Fibroblast of lung (primary cell): ENCODE measurements around the gene CLDN14. TPM values are rescaled to one million over a fixed set of nuclear protein-coding genes. Genes with fewer than 3 reads are reported as not detected.

Experiments
- DNase-seq, 2 donors: peaks; one replicate each; pipeline versions ENCODE4 v3.0.0 to v3.0.0-alpha.2; 2010; ENCODE audit warnings: low read depth in 2 of 2
- H2AFZ ChIP-seq: 2 replicates; pipeline ENCODE4 v1.5.1; 2012; ENCODE audit warnings: low read length, control low read depth, inconsistent platforms
- H3K27ac ChIP-seq: 2 replicates; pipeline ENCODE4 v1.5.1; 2011; ENCODE audit warnings: low read length, control low read depth; ENCODE audit not compliant: insufficient read depth
- H3K27me3 ChIP-seq: 2 replicates; pipeline ENCODE4 v1.5.1; 2011; ENCODE audit warnings: mild to moderate bottlenecking, low read length; ENCODE audit not compliant: control insufficient read depth, insufficient read depth
- H3K36me3 ChIP-seq: 2 replicates; pipeline ENCODE4 v1.5.1; 2011; ENCODE audit warnings: low read length; ENCODE audit not compliant: control insufficient read depth, insufficient read depth
- H3K4me1 ChIP-seq: 2 replicates; pipeline ENCODE4 v1.5.1; 2011; ENCODE audit warnings: low read length; ENCODE audit not compliant: control insufficient read depth, insufficient read depth; ENCODE audit errors: extremely low read depth
- H3K4me2 ChIP-seq: 2 replicates; pipeline ENCODE4 v1.5.1; 2011; ENCODE audit warnings: low read length, control low read depth; ENCODE audit not compliant: insufficient read depth; ENCODE audit errors: extremely low read depth
- H3K4me3 ChIP-seq, 4 experiments: fragments of 200-600 bp in 1 of 4; sonication (generic) in 1 of 4; replicated peaks in 1 of 4; 2 replicates each; pipeline ENCODE4 v1.5.1; 2011 to 2016; ENCODE audit warnings: low read length in 4 of 4, low read depth in 3 of 4, mild to moderate bottlenecking in 3 of 4, control low read depth in 2 of 4, inconsistent platforms in 1 of 4, mixed read lengths in 1 of 4; ENCODE audit not compliant: insufficient read depth in 1 of 4; ENCODE audit errors: control extremely low read depth in 1 of 4
- H3K79me2 ChIP-seq: 2 replicates; pipeline ENCODE4 v1.5.1; 2012; ENCODE audit warnings: mild to moderate bottlenecking, low read length, inconsistent platforms; ENCODE audit not compliant: control insufficient read depth, insufficient read depth
- H3K9ac ChIP-seq: 2 replicates; pipeline ENCODE4 v1.5.1; 2011; ENCODE audit warnings: mild to moderate bottlenecking, low read length, control low read depth; ENCODE audit not compliant: insufficient read depth
- H3K9me3 ChIP-seq: 2 replicates; pipeline ENCODE4 v1.5.1; 2012; ENCODE audit warnings: low read depth, low read length; ENCODE audit not compliant: control insufficient read depth, insufficient read depth
- H4K20me1 ChIP-seq: 2 replicates; pipeline ENCODE4 v1.5.1; 2011; ENCODE audit warnings: low read length; ENCODE audit not compliant: control insufficient read depth, insufficient read depth; ENCODE audit errors: extremely low read depth
- CTCF ChIP-seq, 2 donors: IDR thresholded peaks in 1 of 2; conservative IDR thresholded peaks in 1 of 2; 1 replicate in 1 of 2; 2 replicates in 1 of 2; pipeline ENCODE4 v1.5.1; 2011 to 2012; ENCODE audit warnings: low read length in 2 of 2, control low read depth in 1 of 2, inconsistent platforms in 1 of 2, low read depth in 1 of 2, mild to moderate bottlenecking in 1 of 2
- EZH2 ChIP-seq: IDR thresholded peaks from 2 replicates; pipeline ENCODE4 v1.5.1; 2012; ENCODE audit warnings: low read length, control low read depth, mild to moderate bottlenecking; ENCODE audit errors: missing control alignments
- polyA plus RNA-seq, 2 donors: library from polyadenylated mRNA; depleted of rRNA in 1 of 2; stranded (reverse) in 1 of 2; unstranded in 1 of 2; fragments of >200 nt; gene quantifications; 2 replicates each; pipeline ENCODE4 v1.2.1, GENCODE V29; 2011 to 2012; ENCODE audit warnings: missing spikeins in 1 of 2
- total RNA-seq: library from RNA; depleted of rRNA; stranded (reverse); fragments of >200 nt; gene quantifications from 2 replicates; pipeline ENCODE4 v1.2.1, GENCODE V29; 2014

CLDN14 gene
- total and polyA plus RNA-seq, 2 donors (not counting 1 experiment from before 2014, with no cell fraction given), result not detected

GRCh38 chr21:36472377-36472776 is 7.5 kb downstream of the CLDN14 start:
- H3K36me3 ChIP-seq, result no peaks in the 10 kb centered on the region
- no peak overlapping the region for H3K4me2 ChIP-seq
- H3K4me1 ChIP-seq, result no peaks in the 10 kb centered on the region
- no peaks in the 10 kb centered on the region for H3K9me3 ChIP-seq
- no peak overlapping the region for H2AFZ ChIP-seq
- TF ChIP-seq CTCF (conservative IDR thresholded peaks at IDR 0.05 in 1 of 2, IDR thresholded peaks at IDR 0.05 in 1 of 2; ENCODE audit: low read depth in 1 of 2, low read length in 2 of 2) (no peak), EZH2 (no peak)
- H3K27me3 ChIP-seq, result no peaks in the 10 kb centered on the region
- H3K27ac ChIP-seq, result no peak overlapping the region
- no peak overlapping the region for H3K4me3 ChIP-seq
- no peak overlapping the region for H3K9ac ChIP-seq
- no peak for DNase-seq
- no peaks in the 10 kb centered on the region for H3K79me2 ChIP-seq
- no peaks in the 10 kb centered on the region for H4K20me1 ChIP-seq

GRCh38 chr21:36471254-36471723 is 8.6 kb downstream of the CLDN14 start:
- H3K79me2 ChIP-seq, result no peaks in the 10 kb centered on the region
- no peaks in the 10 kb centered on the region for H3K9me3 ChIP-seq
- H3K9ac ChIP-seq, result no peak overlapping the region
- H3K4me1 ChIP-seq, result no peaks in the 10 kb centered on the region
- TF ChIP-seq EZH2, result no peak
- no peak for TF ChIP-seq CTCF (conservative IDR thresholded peaks at IDR 0.05 in 1 of 2, IDR thresholded peaks at IDR 0.05 in 1 of 2; ENCODE audit: low read depth in 1 of 2, low read length in 2 of 2)
- H4K20me1 ChIP-seq, result no peaks in the 10 kb centered on the region
- H3K4me2 ChIP-seq, result no peak overlapping the region
- no peak overlapping the region for H3K4me3 ChIP-seq
- H2AFZ ChIP-seq, result no peak overlapping the region
- H3K27ac ChIP-seq, result no peak overlapping the region
- no peaks in the 10 kb centered on the region for H3K27me3 ChIP-seq
- H3K36me3 ChIP-seq, result no peaks in the 10 kb centered on the region
- DNase-seq, result peak in 1 of 2 donors; percentile 91

- H3K27ac ChIP-seq, result no peak overlapping the region
These were observed 9.6 kb downstream of the CLDN14 start for GRCh38 chr21:36470294-36470693.

More at GRCh38 chr21:36470294-36470693, 9.6 kb downstream of the CLDN14 start:
- Histone ChIP-seq H3K9me3 (no peaks in the 10 kb centered on the region), H3K79me2 (no peaks in the 10 kb centered on the region), H3K4me3 (no peak overlapping the region), H3K36me3 (no peaks in the 10 kb centered on the region), H3K4me2 (no peak overlapping the region), H3K27me3 (no peaks in the 10 kb centered on the region), H2AFZ (no peak overlapping the region), H3K9ac (no peak overlapping the region), H3K4me1 (no peaks in the 10 kb centered on the region), H4K20me1 (no peaks in the 10 kb centered on the region)
- DNase-seq, result peak in 1 of 2 donors; percentile 34
- TF ChIP-seq CTCF (conservative IDR thresholded peaks at IDR 0.05 in 1 of 2, IDR thresholded peaks at IDR 0.05 in 1 of 2; ENCODE audit: low read depth in 1 of 2, low read length in 2 of 2), result no peak
- TF ChIP-seq EZH2, result no peak
